Mucosa of descending colon (tissue), 3 donors: ENCODE measurements around the gene PIP5K1C. TPM values are rescaled to one million over a fixed set of nuclear protein-coding genes. Genes with fewer than 3 reads are reported as not detected.

Experiments used
- ATAC-seq: fragments of 200-7000 bp; cut with Tn5 transposase; one replicate; pipeline ENCODE4 v1.9.1; 2020; ENCODE audit warnings: mild to moderate bottlenecking, moderate library complexity
- DNase-seq, 3 donors: peaks; one replicate each; pipeline ENCODE4 v3.0.0-alpha.2; 2020
- H3K36me3 ChIP-seq: fragments of 200-600 bp; one replicate; pipeline ENCODE4 v1.8.0; 2021; ENCODE audit warnings: low read depth, mild to moderate bottlenecking
- H3K4me1 ChIP-seq: fragments of 200-600 bp; one replicate; pipeline ENCODE4 v1.8.0; 2021; ENCODE audit warnings: low read depth, mild to moderate bottlenecking
- H3K4me3 ChIP-seq: fragments of 200-600 bp; one replicate; pipeline ENCODE4 v1.8.0; 2021; ENCODE audit warnings: mild to moderate bottlenecking
- H3K9me3 ChIP-seq: fragments of 200-600 bp; one replicate; pipeline ENCODE4 v1.8.0; 2021; ENCODE audit warnings: mild to moderate bottlenecking
- intact Hi-C, 2 donors: fragments of 100-400 bp; cut with DNase I in 1 of 2; cut with micrococcal nuclease in 1 of 2; formaldehyde crosslinking; loops; one replicate each; pipeline versions ENCODE4 v1.11.0 to v1.11.1; 2022; cut with DNase I, micrococcal nuclease
- total RNA-seq, 3 donors: library from RNA; stranded (reverse); fragmentation: NEBNext Ultra II Directional in 2 of 3; extraction: Animal tissue kit (Norgen Biotek cat#: 25700) in 2 of 3; gene quantifications; one replicate each; pipeline versions ENCODE4 v1.2.1 to v1.2.4, GENCODE V29; 2021 to 2023
- TF ChIP-seq, protein P1 (sequence below): fragments of 200-600 bp; IDR thresholded peaks from one replicate; pipeline ENCODE4 v1.8.0; 2022; ENCODE audit warnings: antibody characterized with exemption, mild to moderate bottlenecking
- donor health status: DM: no; HTN: no; CAD: no; lungs with moderate emphysema.
- donor health status: DM: no; HTN: no; CAD: no.
- donor health status: DM: no; HTN: yes; CAD: no.

The PIP5K1C gene
- total RNA-seq, 3 donors from 2014 or later: 23.1 to 95.2 (median 23.2) TPM

- Histone ChIP-seq H3K4me3 (no peak overlapping the region), H3K4me1 (peaks cover 15% of the 10 kb centered on the region), H3K9me3 (no peaks in the 10 kb centered on the region), H3K36me3 (no peaks in the 10 kb centered on the region)
- ATAC-seq (no peak), DNase-seq (no peak)
- TF ChIP-seq, protein P1, sequence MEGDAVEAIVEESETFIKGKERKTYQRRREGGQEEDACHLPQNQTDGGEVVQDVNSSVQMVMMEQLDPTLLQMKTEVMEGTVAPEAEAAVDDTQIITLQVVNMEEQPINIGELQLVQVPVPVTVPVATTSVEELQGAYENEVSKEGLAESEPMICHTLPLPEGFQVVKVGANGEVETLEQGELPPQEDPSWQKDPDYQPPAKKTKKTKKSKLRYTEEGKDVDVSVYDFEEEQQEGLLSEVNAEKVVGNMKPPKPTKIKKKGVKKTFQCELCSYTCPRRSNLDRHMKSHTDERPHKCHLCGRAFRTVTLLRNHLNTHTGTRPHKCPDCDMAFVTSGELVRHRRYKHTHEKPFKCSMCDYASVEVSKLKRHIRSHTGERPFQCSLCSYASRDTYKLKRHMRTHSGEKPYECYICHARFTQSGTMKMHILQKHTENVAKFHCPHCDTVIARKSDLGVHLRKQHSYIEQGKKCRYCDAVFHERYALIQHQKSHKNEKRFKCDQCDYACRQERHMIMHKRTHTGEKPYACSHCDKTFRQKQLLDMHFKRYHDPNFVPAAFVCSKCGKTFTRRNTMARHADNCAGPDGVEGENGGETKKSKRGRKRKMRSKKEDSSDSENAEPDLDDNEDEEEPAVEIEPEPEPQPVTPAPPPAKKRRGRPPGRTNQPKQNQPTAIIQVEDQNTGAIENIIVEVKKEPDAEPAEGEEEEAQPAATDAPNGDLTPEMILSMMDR: no peak
- intact Hi-C loops: no loop called here
Observed at GRCh38 chr19:3671680-3672574, 28.3 kb downstream of the PIP5K1C start.

- H3K4me3 ChIP-seq: no peak overlapping the region
- intact Hi-C loops: no loop called here
Observed at GRCh38 chr19:3670796-3671679, 29.2 kb downstream of the PIP5K1C start.

GRCh38 chr19:3669947-3670795 lies 30.1 kb downstream of the PIP5K1C start:
- TF ChIP-seq, protein P1: no peak
- Histone ChIP-seq H3K4me3 (no peak overlapping the region), H3K9me3 (no peaks in the 10 kb centered on the region), H3K4me1 (peaks cover 15% of the 10 kb centered on the region), H3K36me3 (no peaks in the 10 kb centered on the region)
- ATAC-seq (peak; percentile 35), DNase-seq (peak in 2 of 3 donors; percentile 48 to 53)
- intact Hi-C loops: loop anchor here in 1 of 2 donors (5.0 kb wide), 1 partner anchor 32 kb away; the partner anchor contains the start of gene PIP5K1C

More at GRCh38 chr19:3670796-3671679, 29.2 kb downstream of the PIP5K1C start:
- ATAC-seq (peak; percentile 49), DNase-seq (peak in 2 of 3 donors; percentile 61 to 66)
- TF ChIP-seq, protein P1: no peak
- Histone ChIP-seq H3K36me3 (no peaks in the 10 kb centered on the region), H3K9me3 (no peaks in the 10 kb centered on the region), H3K4me1 (peaks cover 15% of the 10 kb centered on the region)

DNA sequence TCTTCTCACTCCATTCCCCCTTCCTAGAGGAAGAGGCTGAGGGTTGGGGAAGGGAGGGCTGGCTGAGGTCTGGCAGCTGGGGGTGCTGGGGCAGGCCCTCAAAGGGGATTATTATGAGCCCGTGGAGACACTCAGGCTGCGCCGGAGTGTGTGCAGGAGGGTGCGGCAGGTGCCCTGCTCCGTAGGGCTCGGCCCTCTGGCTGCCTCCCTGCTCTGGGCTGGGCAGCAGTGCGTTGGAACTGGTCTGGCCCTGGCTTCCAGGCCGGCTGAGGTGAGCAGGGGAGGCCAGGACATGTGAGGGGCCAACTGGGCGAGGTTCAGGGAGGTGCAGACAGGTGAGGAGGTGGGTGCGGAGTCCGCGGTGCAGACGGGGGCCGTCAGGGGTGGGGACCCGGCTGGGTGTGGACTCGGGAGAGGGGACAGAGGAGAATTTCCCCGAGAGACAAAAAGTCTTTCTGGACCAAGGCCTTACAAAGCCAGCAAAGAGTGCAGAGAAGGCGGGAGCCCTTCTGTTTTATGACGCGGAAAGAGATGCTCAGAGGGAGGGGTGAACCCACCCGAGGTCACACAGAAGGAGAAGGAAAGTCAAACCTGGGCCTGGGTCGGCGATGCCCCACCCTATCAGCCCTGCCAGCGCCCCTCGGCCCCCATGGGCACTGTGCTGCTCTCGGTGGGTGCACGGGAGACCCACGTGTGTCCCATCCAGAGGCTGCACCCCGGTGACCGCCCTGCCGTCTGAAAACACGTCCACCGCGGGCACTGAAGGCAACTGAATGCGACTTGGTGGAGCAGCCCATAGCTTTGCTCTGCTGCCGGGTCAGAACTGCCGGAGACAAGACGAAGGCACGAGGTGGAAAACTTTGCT lies 31.0 kb downstream of the PIP5K1C start:
- ATAC-seq (peak; percentile 20), DNase-seq (no peak)
- Histone ChIP-seq H3K9me3 (no peaks in the 10 kb centered on the region), H3K4me3 (no peak overlapping the region), H3K4me1 (peaks cover 15% of the 10 kb centered on the region), H3K36me3 (no peaks in the 10 kb centered on the region)
- TF ChIP-seq, protein P1: no peak
- intact Hi-C loops: loop anchor here in 1 of 2 donors (5.0 kb wide), 1 partner anchor 33 kb away; the partner anchor contains the start of gene PIP5K1C
